SH-SY5Y (cell line): Measurements from ENCODE around the gene NR6A1.

Experiments used
- GATA2 ChIP-seq: IDR thresholded peaks from 2 replicates; pipeline ENCODE4 v1.6.1; 2011; ENCODE audit warnings: mild to moderate bottlenecking, low read depth, low read length
- GATA3 ChIP-seq: IDR thresholded peaks from 2 replicates; pipeline ENCODE4 v1.6.1; 2011; ENCODE audit warnings: low read depth, mild to moderate bottlenecking, low read length, moderate library complexity

DNA sequence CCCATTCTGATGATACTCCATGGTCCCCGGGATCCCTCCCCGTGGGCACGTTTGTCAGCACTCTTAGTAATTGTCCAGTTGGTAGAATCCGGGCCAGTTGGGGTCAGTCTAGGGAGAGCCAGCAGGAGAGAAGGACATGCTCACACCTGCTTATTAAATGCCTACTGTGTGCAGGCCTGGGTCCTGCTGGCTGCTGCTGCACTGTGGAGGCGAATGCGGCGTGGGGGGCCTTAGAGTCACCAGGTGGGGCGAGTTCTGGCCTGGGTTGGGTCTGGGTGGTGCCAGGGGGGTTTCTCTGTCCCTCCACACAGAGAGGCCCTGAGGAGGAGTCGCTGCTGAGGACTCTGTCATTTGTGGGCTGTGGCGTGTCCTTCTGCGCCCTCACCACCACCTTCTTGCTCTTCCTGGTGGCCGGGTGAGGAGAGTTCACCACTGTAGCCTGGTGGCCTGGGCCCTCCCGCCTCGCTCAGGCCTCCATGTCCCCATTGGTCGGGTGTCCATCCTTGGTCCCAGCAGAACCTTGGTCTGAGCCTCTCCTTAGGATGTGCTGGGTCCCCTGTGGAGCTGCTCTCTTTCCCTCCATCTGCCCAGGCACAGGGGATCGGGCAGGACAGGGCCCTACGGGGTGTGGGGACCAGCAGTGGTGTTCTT, 303.6 kb downstream of the NR6A1 start:
- TF ChIP-seq GATA3 (no peak), GATA2 (no peak)
